A549 (cell line): Measurements from ENCODE around the gene SORCS3. TPM values are rescaled to one million over a fixed set of nuclear protein-coding genes. Genes with fewer than 3 reads are reported as not detected.

Experiments used
- ATAC-seq, 2 experiments: fragments of 200-7000 bp in 1 of 2; fragments of >200 bp in 1 of 2; cut with Nextera tagmentation in 1 of 2; cut with Tn5 transposase in 1 of 2; 3 replicates each; pipeline versions ENCODE4 v1.8.0 to v1.9.1; 2018 to 2020; ENCODE audit warnings: mild to moderate bottlenecking in 1 of 2, moderate library complexity in 1 of 2
- CTCF ChIA-PET: fragments of 300-600 bp; sonication (Branson Sonifier 250); formaldehyde crosslinking; extraction: SDS; loops from one replicate; lab custom pipeline; 2021; ENCODE audit warnings: antibody characterized with exemption, inconsistent platforms; lab: Yijun Ruan, JAX
- POLR2A ChIA-PET: fragments of 350-600 bp; formaldehyde crosslinking; extraction: SDS; loops from one replicate; lab custom pipeline; 2021; ENCODE audit warnings: antibody characterized with exemption, inconsistent platforms; lab: Yijun Ruan, JAX
- DNase-seq, 2 experiments: peaks; one replicate each; pipeline versions ENCODE4 v3.0.0 to v3.0.0-alpha.2; 2011 to 2016; ENCODE audit warnings: low read depth in 1 of 2, low spot score in 1 of 2
- FAIRE-seq: peaks from 2 replicates; lab custom pipeline; 2011; peaks lifted over from hg19 to GRCh38; lab: Jason Lieb, UNC
- H3K27ac ChIP-seq, 2 experiments: fragments of >200 bp; sonication (Bioruptor Twin); formaldehyde crosslinking; 3 replicates each; pipeline ENCODE4 v1.5.1; 2016 to 2017
- H3K4me1 ChIP-seq: fragments of >200 bp; sonication (Bioruptor Twin); formaldehyde crosslinking; 3 replicates; pipeline ENCODE4 v1.6.1; 2016
- H3K4me2 ChIP-seq: fragments of >200 bp; sonication (Bioruptor Twin); formaldehyde crosslinking; 3 replicates; pipeline ENCODE4 v1.6.1; 2016
- H3K4me3 ChIP-seq: fragments of >200 bp; sonication (Bioruptor Twin); formaldehyde crosslinking; 3 replicates; pipeline ENCODE4 v1.5.1; 2016
- H3K9me3 ChIP-seq: fragments of >200 bp; sonication (Bioruptor Twin); formaldehyde crosslinking; 3 replicates; pipeline ENCODE4 v1.6.1; 2016
- CBX2 ChIP-seq: fragments of 200-600 bp; sonication (generic); IDR thresholded peaks from 2 replicates; pipeline ENCODE4 v1.6.1; 2016; ENCODE audit warnings: low read depth, mild to moderate bottlenecking, borderline replicate concordance
- CHD2 ChIP-seq: fragments of 150-350 bp; IDR thresholded peaks from 2 replicates; pipeline ENCODE4 v1.6.1; 2014; ENCODE audit warnings: low read length; ENCODE audit not compliant: partially characterized antibody
- CTCF ChIP-seq: fragments of >200 bp; sonication (Bioruptor Twin); formaldehyde crosslinking; IDR thresholded peaks from 3 replicates; pipeline ENCODE4 v1.5.1; 2016
- EHF ChIP-seq: fragments of 250-450 bp; sonication (Bioruptor Pico); IDR thresholded peaks from 2 replicates; pipeline ENCODE4 v1.5.0; 2020; ENCODE audit warnings: mild to moderate bottlenecking
- FOSL2 ChIP-seq, 2 experiments: fragments of 450-650 bp in 1 of 2; fragments of >200 bp in 1 of 2; sonication (Bioruptor Twin) in 1 of 2; formaldehyde crosslinking; IDR thresholded peaks; 2 replicates each; pipeline versions ENCODE4 v1.5.0 to v1.6.1; 2016 to 2020; ENCODE audit warnings: mild to moderate bottlenecking in 1 of 2, moderate library complexity in 1 of 2
- HDAC2 ChIP-seq: fragments of 200-600 bp; sonication (generic); IDR thresholded peaks from 2 replicates; pipeline ENCODE4 v1.6.1; 2016
- HEYL ChIP-seq: fragments of 250-450 bp; sonication (Bioruptor Pico); IDR thresholded peaks from 2 replicates; pipeline ENCODE4 v1.8.0; 2021; ENCODE audit warnings: mild to moderate bottlenecking, moderate library complexity
- KDM5A ChIP-seq: fragments of 200-600 bp; sonication (generic); IDR thresholded peaks from 2 replicates; pipeline ENCODE4 v1.6.1; 2016; ENCODE audit warnings: antibody characterized with exemption, mild to moderate bottlenecking
- MAFK ChIP-seq: fragments of 450-650 bp; IDR thresholded peaks from 2 replicates; pipeline ENCODE4 v1.6.1; 2014; ENCODE audit not compliant: partially characterized antibody
- MAX ChIP-seq: IDR thresholded peaks from 2 replicates; pipeline ENCODE4 v1.6.1; 2012
- MAZ ChIP-seq: fragments of 150-350 bp; IDR thresholded peaks from 2 replicates; pipeline ENCODE4 v1.6.1; 2014; ENCODE audit warnings: antibody characterized with exemption, low read depth, low read length, borderline replicate concordance
- MYC ChIP-seq: IDR thresholded peaks from 2 replicates; pipeline ENCODE4 v1.6.1; 2012; ENCODE audit warnings: mild to moderate bottlenecking, inconsistent platforms, low read length, improper control_type of control experiment, borderline replicate concordance
- NFE2L2 ChIP-seq: fragments of 150-350 bp; conservative IDR thresholded peaks from 2 replicates; pipeline ENCODE4 v1.6.1; 2014; ENCODE audit warnings: low read length
- PHF8 ChIP-seq: fragments of 200-600 bp; sonication (generic); IDR thresholded peaks from 2 replicates; pipeline ENCODE4 v1.6.1; 2016; ENCODE audit warnings: low read depth, mild to moderate bottlenecking, antibody characterized with exemption, moderate library complexity, borderline replicate concordance
- POLR2A ChIP-seq: IDR thresholded peaks from 2 replicates; pipeline ENCODE4 v1.6.1; 2012; ENCODE audit warnings: mild to moderate bottlenecking, low read length
- POLR2AphosphoS2 ChIP-seq: conservative IDR thresholded peaks from 2 replicates; pipeline ENCODE4 v1.6.1; 2012; ENCODE audit warnings: low read length, improper control_type of control experiment, inconsistent platforms
- RAD21 ChIP-seq, 2 experiments: fragments of >200 bp in 1 of 2; sonication (Bioruptor Twin) in 1 of 2; formaldehyde crosslinking in 1 of 2; IDR thresholded peaks in 1 of 2; conservative IDR thresholded peaks in 1 of 2; 2 replicates in 1 of 2; 3 replicates in 1 of 2; pipeline ENCODE4 v1.6.1; 2012 to 2018; ENCODE audit warnings: inconsistent platforms in 1 of 2
- RARB ChIP-seq: fragments of 250-450 bp; sonication (Bioruptor Pico); IDR thresholded peaks from 2 replicates; pipeline ENCODE4 v1.8.0; 2021; ENCODE audit warnings: mild to moderate bottlenecking, moderate library complexity
- SMC3 ChIP-seq: fragments of >200 bp; sonication (Bioruptor Twin); formaldehyde crosslinking; IDR thresholded peaks from 3 replicates; pipeline ENCODE4 v1.6.1; 2018; ENCODE audit warnings: inconsistent platforms
- TFCP2L1 ChIP-seq: fragments of 250-450 bp; sonication (Bioruptor Pico); IDR thresholded peaks from 2 replicates; pipeline ENCODE4 v1.5.0; 2021; ENCODE audit warnings: mild to moderate bottlenecking
- ZC3H11A ChIP-seq: fragments of 450-650 bp; IDR thresholded peaks from 2 replicates; pipeline ENCODE4 v1.6.1; 2014; ENCODE audit warnings: antibody characterized with exemption, mild to moderate bottlenecking
- ZFP36 ChIP-seq: fragments of 450-650 bp; IDR thresholded peaks from 2 replicates; pipeline ENCODE4 v1.6.1; 2014; ENCODE audit warnings: borderline replicate concordance; ENCODE audit not compliant: partially characterized antibody
- ZNF302 ChIP-seq: fragments of 250-450 bp; sonication (Bioruptor Pico); IDR thresholded peaks from 2 replicates; pipeline ENCODE4 v1.9.0; 2021; ENCODE audit warnings: inconsistent platforms, mild to moderate bottlenecking, moderate library complexity
- ZSCAN20 ChIP-seq: fragments of 250-450 bp; sonication (Bioruptor Pico); IDR thresholded peaks from 2 replicates; pipeline ENCODE4 v1.8.0; 2022; ENCODE audit warnings: mild to moderate bottlenecking, moderate library complexity
- WGBS: methylation state at CpG from one replicate; pipeline ENCODE4 v1.1.6; 2017; ENCODE audit errors: missing lambda C conversion rate; 5-methylcytosine and 5-hydroxymethylcytosine counted together
- polyA plus RNA-seq, 4 experiments: library from polyadenylated mRNA; depleted of rRNA in 3 of 4; stranded (reverse); fragments of >200 nt; fragmentation: RNase III in 1 of 4; extraction: RNeasy Plus Mini Kit Qiagen cat#74134 plus additional on column Dnase treatment in 1 of 4; gene quantifications; 2 replicates in 3 of 4; 3 replicates in 1 of 4; pipeline ENCODE4 v1.2.3, GENCODE V29; 2011 to 2017
- TF ChIP-seq, protein P1 (sequence below): fragments of 150-350 bp; IDR thresholded peaks from 2 replicates; pipeline ENCODE4 v1.6.1; 2014; ENCODE audit warnings: low read depth, mild to moderate bottlenecking, low read length
- TF ChIP-seq, protein P2 (sequence below): fragments of 250-450 bp; sonication (Bioruptor Pico); IDR thresholded peaks from 2 replicates; pipeline ENCODE4 v1.5.0; 2021; ENCODE audit warnings: mild to moderate bottlenecking, moderate library complexity, borderline replicate concordance

Gene SORCS3
- polyA plus RNA-seq, 2 of the 4 experiments (the other 2 are of a cell fraction): not detected

GRCh38 chr10:104622175-104622574 is 18.9 kb upstream of the SORCS3 start:
- CTCF ChIA-PET: interaction anchor here (0.6 to 6.7 kb wide), 20 partner anchors 8 to 347 kb away, joined by 3 to 65 read pairs (median 3); no protein-coding TSS in a partner anchor

GRCh38 chr10:104622598-104623209 is 18.4 kb upstream of the SORCS3 start:
- no peak for FAIRE-seq
- TF ChIP-seq CTCF (peak; percentile 43), ZSCAN20 (no peak), SMC3 (peak; percentile 46; the same call in 1 of the 3 replicates), RAD21 (conservative IDR thresholded peaks at IDR 0.05 in 1 of 2, IDR thresholded peaks at IDR 0.05 in 1 of 2) (peak; percentile 66 to 80)
- TF ChIP-seq, all 56 proteins: peak for 3

More at GRCh38 chr10:104622175-104622574, 18.9 kb upstream of the SORCS3 start:
- DNase-seq (no peak), FAIRE-seq (no peak), ATAC-seq (no peak)
- Histone ChIP-seq H3K27ac (no peak overlapping the region), H3K4me1 (no peaks in the 10 kb centered on the region), H3K4me2 (no peak overlapping the region), H3K4me3 (no peak overlapping the region), H3K9me3 (0 out of 3 replicates have a peak, but pooled peaks cover 1% of the 10 kb centered on the region)
- POLR2A ChIA-PET: no interaction called here
- TF ChIP-seq MAX (no peak), CHD2 (no peak), NFE2L2 (no peak), HDAC2 (no peak), PHF8 (no peak), POLR2A (no peak), TFCP2L1 (no peak), MAZ (no peak), CBX2 (no peak), RARB (CRISPR knock-in tag) (no peak), ZFP36 (no peak)
- TF ChIP-seq, protein P1, sequence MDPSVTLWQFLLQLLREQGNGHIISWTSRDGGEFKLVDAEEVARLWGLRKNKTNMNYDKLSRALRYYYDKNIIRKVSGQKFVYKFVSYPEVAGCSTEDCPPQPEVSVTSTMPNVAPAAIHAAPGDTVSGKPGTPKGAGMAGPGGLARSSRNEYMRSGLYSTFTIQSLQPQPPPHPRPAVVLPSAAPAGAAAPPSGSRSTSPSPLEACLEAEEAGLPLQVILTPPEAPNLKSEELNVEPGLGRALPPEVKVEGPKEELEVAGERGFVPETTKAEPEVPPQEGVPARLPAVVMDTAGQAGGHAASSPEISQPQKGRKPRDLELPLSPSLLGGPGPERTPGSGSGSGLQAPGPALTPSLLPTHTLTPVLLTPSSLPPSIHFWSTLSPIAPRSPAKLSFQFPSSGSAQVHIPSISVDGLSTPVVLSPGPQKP: no peak
- TF ChIP-seq, protein P2, sequence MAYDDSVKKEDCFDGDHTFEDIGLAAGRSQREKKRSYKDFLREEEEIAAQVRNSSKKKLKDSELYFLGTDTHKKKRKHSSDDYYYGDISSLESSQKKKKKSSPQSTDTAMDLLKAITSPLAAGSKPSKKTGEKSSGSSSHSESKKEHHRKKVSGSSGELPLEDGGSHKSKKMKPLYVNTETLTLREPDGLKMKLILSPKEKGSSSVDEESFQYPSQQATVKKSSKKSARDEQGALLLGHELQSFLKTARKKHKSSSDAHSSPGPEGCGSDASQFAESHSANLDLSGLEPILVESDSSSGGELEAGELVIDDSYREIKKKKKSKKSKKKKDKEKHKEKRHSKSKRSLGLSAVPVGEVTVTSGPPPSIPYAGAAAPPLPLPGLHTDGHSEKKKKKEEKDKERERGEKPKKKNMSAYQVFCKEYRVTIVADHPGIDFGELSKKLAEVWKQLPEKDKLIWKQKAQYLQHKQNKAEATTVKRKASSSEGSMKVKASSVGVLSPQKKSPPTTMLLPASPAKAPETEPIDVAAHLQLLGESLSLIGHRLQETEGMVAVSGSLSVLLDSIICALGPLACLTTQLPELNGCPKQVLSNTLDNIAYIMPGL (CRISPR knock-in tag): no peak
- WGBS: 22% methylated on average over 1 of the region's 1 CpG

DNA sequence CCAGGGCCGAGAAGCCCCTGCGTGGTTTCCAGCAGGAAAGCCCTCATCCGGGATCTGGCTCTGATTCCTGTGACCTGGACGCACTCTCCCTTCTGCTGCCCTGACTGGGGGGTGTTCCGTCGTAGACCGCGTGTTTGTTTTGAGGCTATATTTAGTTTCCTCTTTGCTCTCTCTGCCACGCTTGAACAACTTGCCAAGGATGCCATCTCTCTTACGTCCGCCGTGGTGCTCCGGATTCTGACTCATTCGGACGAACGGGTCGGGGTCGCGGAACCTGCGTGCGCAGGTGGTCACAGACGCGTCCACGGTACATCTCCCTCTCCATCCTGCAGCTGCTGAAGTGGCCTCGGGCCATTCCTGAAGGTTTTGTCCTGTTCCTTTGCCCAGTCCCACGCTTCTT is 10.4 kb upstream of the SORCS3 start:
- ChIA-PET CTCF (interaction anchor here (1.1 to 2.9 kb wide), 2 partner anchors 9 to 50 kb away, joined by 3 to 11 read pairs; no protein-coding TSS in a partner anchor), POLR2A (no interaction called here)
- no peak overlapping the region for H3K27ac ChIP-seq
- H3K4me2 ChIP-seq: no peak overlapping the region
- no peak for FAIRE-seq
- TF ChIP-seq MYC (no peak), MAFK (no peak), POLR2A (no peak), RARB (CRISPR knock-in tag) (no peak), ZC3H11A (no peak), POLR2AphosphoS2 (no peak), FOSL2 (IDR thresholded peaks at IDR 0.05) (no peak), FOSL2 (CRISPR knock-in tag; IDR thresholded peaks at IDR 0.05) (no peak), ZSCAN20 (no peak), KDM5A (no peak), EHF (no peak), HEYL (CRISPR knock-in tag) (no peak), ZNF302 (no peak)
- TF ChIP-seq, protein P2 (CRISPR knock-in tag): no peak
- no peaks in the 10 kb centered on the region for H3K9me3 ChIP-seq
- H3K4me1 ChIP-seq: no peaks in the 10 kb centered on the region
- H3K4me3 ChIP-seq: no peak overlapping the region
- ATAC-seq: no peak
- DNase-seq: no peak
- 54% methylated on average over 26 of the region's 26 CpGs for WGBS

More at GRCh38 chr10:104622598-104623209, 18.4 kb upstream of the SORCS3 start:
- ChIA-PET POLR2A (no interaction called here), CTCF (interaction anchor here (0.6 to 6.7 kb wide), 21 partner anchors 8 to 348 kb away, joined by 3 to 65 read pairs (median 3); no protein-coding TSS in a partner anchor)
- Histone ChIP-seq H3K4me2 (no peak overlapping the region), H3K4me1 (no peaks in the 10 kb centered on the region), H3K4me3 (no peak overlapping the region), H3K9me3 (no peaks in the 10 kb centered on the region), H3K27ac (no peak overlapping the region)
- DNase-seq (peak; percentile 45 to 46), ATAC-seq (peak; percentile 85 to 86; a peak in 5 of 6 replicates)
- 4% methylated on average over 4 of the region's 4 CpGs for WGBS
